OCI-LY3 (cell line): ENCODE measurements around the gene AMBN.
A peak's percentile ranks its signal among the peaks of the same experiment; 100 is the strongest.

Source experiments
- CTCF ChIP-seq: fragments of 200-600, 300-600 bp; sonication (generic); IDR thresholded peaks from 2 replicates; pipeline ENCODE4 v1.5.1; 2014; ENCODE audit warnings: antibody characterized with exemption, low read length, low read depth
- EZH2phosphoT487 ChIP-seq: fragments of 200-600 bp; shearing (Covaris generic); IDR thresholded peaks from 2 replicates; pipeline ENCODE4 v1.6.1; 2018; ENCODE audit warnings: antibody characterized with exemption, mixed run types, low read depth

- peak; percentile 69 for TF ChIP-seq CTCF
- no peak for TF ChIP-seq EZH2phosphoT487
These were observed 59.9 kb downstream of the AMBN start for GRCh38 chr4:70651864-70652506.
